A673 (cell line): Measurements from ENCODE around the gene TSPYL2. TPM values are rescaled to one million over a fixed set of nuclear protein-coding genes. Genes with fewer than 3 reads are reported as not detected.

Experiments used
- BruUV-seq: library from RNA; stranded (reverse); fragments of 400-500 nt; replicated peaks from 2 replicates; lab custom pipeline; 2021; lab: Mats Ljungman, UMichigan
- CTCF ChIA-PET: fragments of 300-600 bp; sonication (Branson Sonifier 250); formaldehyde crosslinking; loops from one replicate; lab custom pipeline; 2022; ENCODE audit warnings: antibody characterized with exemption; lab: Charles Lee
- POLR2A ChIA-PET: fragments of 300-600 bp; sonication (Branson Sonifier 250); formaldehyde crosslinking; loops from one replicate; lab custom pipeline; 2022; ENCODE audit warnings: antibody characterized with exemption; ENCODE audit not compliant: low non-redundant PET; lab: Charles Lee
- DNase-seq: peaks from one replicate; pipeline ENCODE4 v3.0.0-alpha.2; 2015; ENCODE audit warnings: low spot score
- H3K27ac ChIP-seq: fragments of 200-600 bp; sonication (generic); 2 replicates; pipeline ENCODE4 v1.5.1; 2016; ENCODE audit warnings: mixed run types, low read depth, mild to moderate bottlenecking, mixed read lengths, antibody characterized with exemption, low read length; ENCODE audit not compliant: poor library complexity, severe bottlenecking
- H3K27me3 ChIP-seq: fragments of 200-600 bp; sonication (generic); replicated peaks from 2 replicates; pipeline ENCODE4 v1.6.1; 2017; ENCODE audit warnings: mixed run types, low read depth, mild to moderate bottlenecking, mixed read lengths, antibody characterized with exemption, low read length; ENCODE audit not compliant: insufficient read depth, poor library complexity
- H3K36me3 ChIP-seq: fragments of 200-600 bp; sonication (generic); 2 replicates; pipeline ENCODE4 v1.6.1; 2016; ENCODE audit warnings: mixed run types, mild to moderate bottlenecking, mixed read lengths, antibody characterized with exemption, low read length; ENCODE audit not compliant: insufficient read depth, poor library complexity, severe bottlenecking
- H3K4me1 ChIP-seq: fragments of 200-600 bp; sonication (generic); 2 replicates; pipeline ENCODE4 v1.6.1; 2017; ENCODE audit warnings: mixed run types, mild to moderate bottlenecking, mixed read lengths, antibody characterized with exemption, low read length; ENCODE audit not compliant: insufficient read depth, poor library complexity, severe bottlenecking
- H3K4me3 ChIP-seq: fragments of 200-600 bp; sonication (generic); 2 replicates; pipeline ENCODE4 v1.5.1; 2016; ENCODE audit warnings: low read depth, mixed run types, mild to moderate bottlenecking, mixed read lengths, low read length; ENCODE audit not compliant: poor library complexity, severe bottlenecking
- H3K9me3 ChIP-seq: fragments of 200-600 bp; sonication (generic); 2 replicates; pipeline ENCODE4 v1.6.1; 2016; ENCODE audit warnings: mixed run types, low read depth, mild to moderate bottlenecking, mixed read lengths, antibody characterized with exemption, low read length; ENCODE audit not compliant: poor library complexity, severe bottlenecking
- EZH2 ChIP-seq: fragments of 200-600 bp; sonication (generic); IDR thresholded peaks from 2 replicates; pipeline ENCODE4 v1.6.1; 2017; ENCODE audit warnings: borderline replicate concordance, low read depth, mild to moderate bottlenecking, mixed read lengths, antibody characterized with exemption, low read length; ENCODE audit not compliant: poor library complexity, severe bottlenecking
- intact Hi-C: fragments of 100-400 bp; cut with micrococcal nuclease; formaldehyde crosslinking; loops from one replicate; pipeline ENCODE4 v1.10.0; 2022; ENCODE audit not compliant: unreplicated experiment
- total RNA-seq: library from RNA; stranded (reverse); gene quantifications from 2 replicates; pipeline ENCODE4 v1.2.3, GENCODE V29; 2021
- TF ChIP-seq, protein P1 (sequence below): fragments of 300-800, 200-600 bp; sonication (generic); conservative IDR thresholded peaks from 2 replicates; pipeline ENCODE4 v1.5.1; 2017; ENCODE audit warnings: low read depth, mild to moderate bottlenecking, antibody characterized with exemption, low read length, moderate library complexity, mixed read lengths

TSPYL2 gene
- total RNA-seq, 1 experiment from 2014 or later = 25.0 TPM

DNA sequence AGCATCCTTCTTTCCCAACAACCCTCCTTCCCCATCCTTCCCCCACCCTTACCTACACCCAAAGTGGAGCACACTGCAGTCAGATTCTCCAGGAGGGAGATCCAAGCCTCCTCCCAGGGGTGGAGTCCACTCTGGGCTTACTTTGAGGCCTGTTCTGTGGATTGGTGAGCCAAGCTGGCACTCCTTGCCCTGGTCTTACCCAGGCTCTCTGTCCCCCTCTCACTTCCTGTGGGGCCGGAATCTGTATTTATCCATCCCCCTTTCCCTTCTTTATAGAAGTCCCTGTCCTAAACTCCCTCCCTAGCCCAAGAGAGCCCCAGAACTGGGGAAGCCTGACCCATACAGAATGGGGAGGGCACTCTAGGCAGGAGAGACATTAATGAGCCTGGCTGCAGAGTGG, 3.2 kb upstream of the TSPYL2 start:
- Histone ChIP-seq H3K9me3 (no peaks in the 10 kb centered on the region), H3K36me3 (peaks cover under 1% of the 10 kb centered on the region), H3K4me3 (no peak overlapping the region), H3K4me1 (peaks cover 5% of the 10 kb centered on the region), H3K27me3 (no peaks in the 10 kb centered on the region), H3K27ac (no peak overlapping the region)
- TF ChIP-seq, protein P1, sequence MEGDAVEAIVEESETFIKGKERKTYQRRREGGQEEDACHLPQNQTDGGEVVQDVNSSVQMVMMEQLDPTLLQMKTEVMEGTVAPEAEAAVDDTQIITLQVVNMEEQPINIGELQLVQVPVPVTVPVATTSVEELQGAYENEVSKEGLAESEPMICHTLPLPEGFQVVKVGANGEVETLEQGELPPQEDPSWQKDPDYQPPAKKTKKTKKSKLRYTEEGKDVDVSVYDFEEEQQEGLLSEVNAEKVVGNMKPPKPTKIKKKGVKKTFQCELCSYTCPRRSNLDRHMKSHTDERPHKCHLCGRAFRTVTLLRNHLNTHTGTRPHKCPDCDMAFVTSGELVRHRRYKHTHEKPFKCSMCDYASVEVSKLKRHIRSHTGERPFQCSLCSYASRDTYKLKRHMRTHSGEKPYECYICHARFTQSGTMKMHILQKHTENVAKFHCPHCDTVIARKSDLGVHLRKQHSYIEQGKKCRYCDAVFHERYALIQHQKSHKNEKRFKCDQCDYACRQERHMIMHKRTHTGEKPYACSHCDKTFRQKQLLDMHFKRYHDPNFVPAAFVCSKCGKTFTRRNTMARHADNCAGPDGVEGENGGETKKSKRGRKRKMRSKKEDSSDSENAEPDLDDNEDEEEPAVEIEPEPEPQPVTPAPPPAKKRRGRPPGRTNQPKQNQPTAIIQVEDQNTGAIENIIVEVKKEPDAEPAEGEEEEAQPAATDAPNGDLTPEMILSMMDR = no peak
- no peak for TF ChIP-seq EZH2
- BruUV-seq = no TSS peak
- DNase-seq = no peak
- CTCF ChIA-PET = no interaction called here
- intact Hi-C loops = no loop called here
- POLR2A ChIA-PET = no interaction called here

DNA sequence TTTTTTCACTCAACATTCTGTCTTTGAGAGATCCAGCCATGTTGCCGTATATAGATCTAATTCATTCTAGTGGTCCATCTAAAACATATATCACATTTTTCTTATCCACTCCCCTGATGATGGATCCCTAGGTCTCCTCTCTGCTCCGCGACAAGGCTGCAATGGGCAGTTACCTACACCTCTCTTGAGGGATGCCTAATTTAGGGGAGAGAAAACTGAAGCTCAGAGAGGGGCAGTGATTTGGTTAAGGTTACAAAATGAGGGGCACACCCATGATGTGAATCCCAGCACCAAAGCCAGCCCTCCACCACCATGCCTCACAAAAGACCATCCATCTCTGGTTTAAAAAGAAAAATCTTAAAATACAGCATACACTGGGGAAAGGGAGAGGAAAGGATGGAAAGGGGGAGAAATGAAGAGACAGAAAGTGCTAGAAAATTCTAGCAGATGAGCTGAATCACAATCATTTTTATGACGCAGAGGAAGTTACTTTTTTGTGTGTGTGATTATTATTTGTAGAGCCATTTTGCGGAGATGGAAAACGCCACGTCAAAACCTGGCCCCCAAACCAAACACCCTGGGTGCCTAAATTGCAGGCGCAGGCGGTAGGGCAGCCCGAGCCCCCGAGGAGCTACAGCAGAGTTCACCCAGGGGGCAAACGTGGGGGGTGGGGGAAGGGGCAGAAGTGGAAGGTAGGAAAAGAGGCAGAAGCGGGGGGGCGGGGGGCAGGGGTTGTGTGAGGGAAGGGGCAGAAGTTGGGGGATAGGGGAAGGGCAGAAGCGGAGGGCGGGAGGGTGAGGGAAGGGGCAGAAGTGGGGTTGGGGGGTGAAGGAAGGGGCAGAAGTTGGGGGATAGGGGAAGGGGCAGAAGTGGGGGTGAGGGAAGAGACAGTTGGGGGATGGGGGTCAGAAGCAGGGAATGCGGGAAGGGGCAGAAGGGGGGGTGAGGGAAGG, 1.3 kb upstream of the TSPYL2 start:
- Histone ChIP-seq H3K27me3 (no peaks in the 10 kb centered on the region), H3K4me3 (no peak overlapping the region), H3K9me3 (no peaks in the 10 kb centered on the region), H3K4me1 (peaks cover 6% of the 10 kb centered on the region), H3K36me3 (peaks cover 18% of the 10 kb centered on the region), H3K27ac (no peak overlapping the region)
- no peak for DNase-seq
- no TSS peak for BruUV-seq
- ChIA-PET CTCF (no interaction called here), POLR2A (no interaction called here)
- intact Hi-C loops = no loop called here
- no peak for TF ChIP-seq EZH2
- TF ChIP-seq, protein P1 = no peak

DNA sequence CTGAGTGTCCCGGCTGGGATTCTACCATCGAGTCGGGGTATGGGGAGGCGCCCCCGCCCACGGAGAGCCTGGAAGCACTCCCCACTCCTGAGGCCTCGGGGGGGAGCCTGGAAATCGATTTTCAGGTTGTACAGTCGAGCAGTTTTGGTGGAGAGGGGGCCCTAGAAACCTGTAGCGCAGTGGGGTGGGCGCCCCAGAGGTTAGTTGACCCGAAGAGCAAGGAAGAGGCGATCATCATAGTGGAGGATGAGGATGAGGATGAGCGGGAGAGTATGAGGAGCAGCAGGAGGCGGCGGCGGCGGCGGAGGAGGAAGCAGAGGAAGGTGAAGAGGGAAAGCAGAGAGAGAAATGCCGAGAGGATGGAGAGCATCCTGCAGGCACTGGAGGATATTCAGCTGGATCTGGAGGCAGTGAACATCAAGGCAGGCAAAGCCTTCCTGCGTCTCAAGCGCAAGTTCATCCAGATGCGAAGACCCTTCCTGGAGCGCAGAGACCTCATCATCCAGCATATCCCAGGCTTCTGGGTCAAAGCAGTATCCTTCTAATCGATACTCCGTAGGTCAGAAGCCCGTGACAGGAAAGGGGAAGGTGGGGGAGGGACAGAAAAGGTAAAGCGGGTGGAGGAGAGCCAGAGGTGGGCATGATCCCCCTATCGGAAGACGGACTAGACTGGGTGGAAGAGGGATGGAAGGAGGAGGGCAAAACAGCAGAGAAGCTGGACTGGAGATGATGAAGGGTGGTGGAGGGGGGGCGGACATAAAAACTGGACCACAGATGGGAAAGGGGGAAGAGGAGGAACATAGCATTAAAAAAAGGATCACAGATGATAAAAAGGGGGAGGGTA, 828 bp downstream of the TSPYL2 start:
- no peaks in the 10 kb centered on the region for H3K27me3 ChIP-seq
- ChIA-PET POLR2A (no interaction called here), CTCF (interaction anchor here (0.6 kb wide), 1 partner anchor 10 kb away, joined by 3 read pairs; no protein-coding TSS in a partner anchor)
- peak overlapping the region; percentile 80 for H3K27ac ChIP-seq
- no TSS peak for BruUV-seq
- no peak for TF ChIP-seq EZH2
- TF ChIP-seq, protein P1 = no peak
- H3K4me1 ChIP-seq = peaks cover 10% of the 10 kb centered on the region
- H3K36me3 ChIP-seq = peaks cover 29% of the 10 kb centered on the region
- no peak for DNase-seq
- no peaks in the 10 kb centered on the region for H3K9me3 ChIP-seq
- intact Hi-C loops = no loop called here
- peak overlapping the region; percentile 73 for H3K4me3 ChIP-seq
